ENCODE results near the gene ATAD2B.

- TF ChIP-seq, protein P1, sequence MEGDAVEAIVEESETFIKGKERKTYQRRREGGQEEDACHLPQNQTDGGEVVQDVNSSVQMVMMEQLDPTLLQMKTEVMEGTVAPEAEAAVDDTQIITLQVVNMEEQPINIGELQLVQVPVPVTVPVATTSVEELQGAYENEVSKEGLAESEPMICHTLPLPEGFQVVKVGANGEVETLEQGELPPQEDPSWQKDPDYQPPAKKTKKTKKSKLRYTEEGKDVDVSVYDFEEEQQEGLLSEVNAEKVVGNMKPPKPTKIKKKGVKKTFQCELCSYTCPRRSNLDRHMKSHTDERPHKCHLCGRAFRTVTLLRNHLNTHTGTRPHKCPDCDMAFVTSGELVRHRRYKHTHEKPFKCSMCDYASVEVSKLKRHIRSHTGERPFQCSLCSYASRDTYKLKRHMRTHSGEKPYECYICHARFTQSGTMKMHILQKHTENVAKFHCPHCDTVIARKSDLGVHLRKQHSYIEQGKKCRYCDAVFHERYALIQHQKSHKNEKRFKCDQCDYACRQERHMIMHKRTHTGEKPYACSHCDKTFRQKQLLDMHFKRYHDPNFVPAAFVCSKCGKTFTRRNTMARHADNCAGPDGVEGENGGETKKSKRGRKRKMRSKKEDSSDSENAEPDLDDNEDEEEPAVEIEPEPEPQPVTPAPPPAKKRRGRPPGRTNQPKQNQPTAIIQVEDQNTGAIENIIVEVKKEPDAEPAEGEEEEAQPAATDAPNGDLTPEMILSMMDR (conservative IDR thresholded peaks at IDR 0.05; ENCODE audit: low read depth, low read length) = no peak
- TF ChIP-seq EZH2 (IDR thresholded peaks at IDR 0.05; ENCODE audit: low read length, unreplicated experiment) (no peak), EZH2phosphoT487 (IDR thresholded peaks at IDR 0.05; ENCODE audit: borderline replicate concordance, low read length) (no peak)
Measured at GRCh38 chr2:23789012-23789411, 137.9 kb downstream of the ATAD2B start.

Data from PC-3 (cell line).